ENCODE data around the gene CCNJ. TPM values are rescaled to one million over a fixed set of nuclear protein-coding genes. Genes with fewer than 3 reads are reported as not detected.
A peak's percentile ranks its signal among the peaks of the same experiment; 100 is the strongest.

The CCNJ gene
- total and polyA plus RNA-seq, 2 of the 13 experiments (the other 11 are each of a cell fraction or from before 2014, with no cell fraction given) = 14.1 to 21.5 TPM

- TF ChIP-seq NONO (IDR thresholded peaks at IDR 0.05) (no peak), NONO (CRISPR knock-in tag; conservative IDR thresholded peaks at IDR 0.05) (no peak), NCOR1 (IDR thresholded peaks at IDR 0.05; ENCODE audit: borderline replicate concordance, low read length) (peak; percentile 13; the same call in 1 of the 2 replicates), ZNF563 (CRISPR knock-in tag; IDR thresholded peaks at IDR 0.05) (no peak), CREB3 (CRISPR knock-in tag; IDR thresholded peaks at IDR 0.05) (no peak), ETV6 (CRISPR knock-in tag; conservative IDR thresholded peaks at IDR 0.05) (no peak), DPF2 (CRISPR knock-in tag; IDR thresholded peaks at IDR 0.05; ENCODE audit: borderline replicate concordance, low read depth) (no peak)
- TF ChIP-seq, protein P1, sequence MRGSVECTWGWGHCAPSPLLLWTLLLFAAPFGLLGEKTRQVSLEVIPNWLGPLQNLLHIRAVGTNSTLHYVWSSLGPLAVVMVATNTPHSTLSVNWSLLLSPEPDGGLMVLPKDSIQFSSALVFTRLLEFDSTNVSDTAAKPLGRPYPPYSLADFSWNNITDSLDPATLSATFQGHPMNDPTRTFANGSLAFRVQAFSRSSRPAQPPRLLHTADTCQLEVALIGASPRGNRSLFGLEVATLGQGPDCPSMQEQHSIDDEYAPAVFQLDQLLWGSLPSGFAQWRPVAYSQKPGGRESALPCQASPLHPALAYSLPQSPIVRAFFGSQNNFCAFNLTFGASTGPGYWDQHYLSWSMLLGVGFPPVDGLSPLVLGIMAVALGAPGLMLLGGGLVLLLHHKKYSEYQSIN (CRISPR knock-in tag; IDR thresholded peaks at IDR 0.05; ENCODE audit: borderline replicate concordance) = no peak
- TF ChIP-seq, protein P2, sequence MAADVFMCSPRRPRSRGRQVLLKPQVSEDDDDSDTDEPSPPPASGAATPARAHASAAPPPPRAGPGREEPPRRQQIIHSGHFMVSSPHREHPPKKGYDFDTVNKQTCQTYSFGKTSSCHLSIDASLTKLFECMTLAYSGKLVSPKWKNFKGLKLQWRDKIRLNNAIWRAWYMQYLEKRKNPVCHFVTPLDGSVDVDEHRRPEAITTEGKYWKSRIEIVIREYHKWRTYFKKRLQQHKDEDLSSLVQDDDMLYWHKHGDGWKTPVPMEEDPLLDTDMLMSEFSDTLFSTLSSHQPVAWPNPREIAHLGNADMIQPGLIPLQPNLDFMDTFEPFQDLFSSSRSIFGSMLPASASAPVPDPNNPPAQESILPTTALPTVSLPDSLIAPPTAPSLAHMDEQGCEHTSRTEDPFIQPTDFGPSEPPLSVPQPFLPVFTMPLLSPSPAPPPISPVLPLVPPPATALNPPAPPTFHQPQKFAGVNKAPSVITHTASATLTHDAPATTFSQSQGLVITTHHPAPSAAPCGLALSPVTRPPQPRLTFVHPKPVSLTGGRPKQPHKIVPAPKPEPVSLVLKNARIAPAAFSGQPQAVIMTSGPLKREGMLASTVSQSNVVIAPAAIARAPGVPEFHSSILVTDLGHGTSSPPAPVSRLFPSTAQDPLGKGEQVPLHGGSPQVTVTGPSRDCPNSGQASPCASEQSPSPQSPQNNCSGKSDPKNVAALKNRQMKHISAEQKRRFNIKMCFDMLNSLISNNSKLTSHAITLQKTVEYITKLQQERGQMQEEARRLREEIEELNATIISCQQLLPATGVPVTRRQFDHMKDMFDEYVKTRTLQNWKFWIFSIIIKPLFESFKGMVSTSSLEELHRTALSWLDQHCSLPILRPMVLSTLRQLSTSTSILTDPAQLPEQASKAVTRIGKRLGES (CRISPR knock-in tag; IDR thresholded peaks at IDR 0.05; ENCODE audit: borderline replicate concordance) = no peak
- TF ChIP-seq, protein P3, sequence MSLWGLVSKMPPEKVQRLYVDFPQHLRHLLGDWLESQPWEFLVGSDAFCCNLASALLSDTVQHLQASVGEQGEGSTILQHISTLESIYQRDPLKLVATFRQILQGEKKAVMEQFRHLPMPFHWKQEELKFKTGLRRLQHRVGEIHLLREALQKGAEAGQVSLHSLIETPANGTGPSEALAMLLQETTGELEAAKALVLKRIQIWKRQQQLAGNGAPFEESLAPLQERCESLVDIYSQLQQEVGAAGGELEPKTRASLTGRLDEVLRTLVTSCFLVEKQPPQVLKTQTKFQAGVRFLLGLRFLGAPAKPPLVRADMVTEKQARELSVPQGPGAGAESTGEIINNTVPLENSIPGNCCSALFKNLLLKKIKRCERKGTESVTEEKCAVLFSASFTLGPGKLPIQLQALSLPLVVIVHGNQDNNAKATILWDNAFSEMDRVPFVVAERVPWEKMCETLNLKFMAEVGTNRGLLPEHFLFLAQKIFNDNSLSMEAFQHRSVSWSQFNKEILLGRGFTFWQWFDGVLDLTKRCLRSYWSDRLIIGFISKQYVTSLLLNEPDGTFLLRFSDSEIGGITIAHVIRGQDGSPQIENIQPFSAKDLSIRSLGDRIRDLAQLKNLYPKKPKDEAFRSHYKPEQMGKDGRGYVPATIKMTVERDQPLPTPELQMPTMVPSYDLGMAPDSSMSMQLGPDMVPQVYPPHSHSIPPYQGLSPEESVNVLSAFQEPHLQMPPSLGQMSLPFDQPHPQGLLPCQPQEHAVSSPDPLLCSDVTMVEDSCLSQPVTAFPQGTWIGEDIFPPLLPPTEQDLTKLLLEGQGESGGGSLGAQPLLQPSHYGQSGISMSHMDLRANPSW (CRISPR knock-in tag; IDR thresholded peaks at IDR 0.05; ENCODE audit: borderline replicate concordance) = no peak
Measured at GRCh38 chr10:96089116-96089515, 45.7 kb downstream of the CCNJ start (continued).

Measured in HepG2 (cell line).